Neural cell (in vitro differentiated cells): ENCODE results near the gene AMOTL2.

Experiments
- CTCF ChIP-seq: fragments of 450-650 bp; IDR thresholded peaks from 2 replicates; pipeline ENCODE4 v1.5.1; 2014; ENCODE audit warnings: antibody characterized with exemption, mild to moderate bottlenecking, moderate library complexity; ENCODE audit not compliant: poor library complexity, severe bottlenecking
- EP300 ChIP-seq: fragments of 450-650 bp; conservative IDR thresholded peaks from 2 replicates; pipeline ENCODE4 v1.6.1; 2014; ENCODE audit warnings: antibody characterized with exemption, mild to moderate bottlenecking, moderate library complexity; ENCODE audit not compliant: poor library complexity, severe bottlenecking
- TAF1 ChIP-seq: IDR thresholded peaks from 2 replicates; pipeline ENCODE4 v1.6.1; 2012; ENCODE audit warnings: low read depth
- TF ChIP-seq, protein P1 (sequence below): IDR thresholded peaks from 2 replicates; pipeline ENCODE4 v1.6.1; 2012; ENCODE audit warnings: borderline replicate concordance

- TF ChIP-seq CTCF: no peak
- TF ChIP-seq TAF1: no peak
- TF ChIP-seq, protein P1, sequence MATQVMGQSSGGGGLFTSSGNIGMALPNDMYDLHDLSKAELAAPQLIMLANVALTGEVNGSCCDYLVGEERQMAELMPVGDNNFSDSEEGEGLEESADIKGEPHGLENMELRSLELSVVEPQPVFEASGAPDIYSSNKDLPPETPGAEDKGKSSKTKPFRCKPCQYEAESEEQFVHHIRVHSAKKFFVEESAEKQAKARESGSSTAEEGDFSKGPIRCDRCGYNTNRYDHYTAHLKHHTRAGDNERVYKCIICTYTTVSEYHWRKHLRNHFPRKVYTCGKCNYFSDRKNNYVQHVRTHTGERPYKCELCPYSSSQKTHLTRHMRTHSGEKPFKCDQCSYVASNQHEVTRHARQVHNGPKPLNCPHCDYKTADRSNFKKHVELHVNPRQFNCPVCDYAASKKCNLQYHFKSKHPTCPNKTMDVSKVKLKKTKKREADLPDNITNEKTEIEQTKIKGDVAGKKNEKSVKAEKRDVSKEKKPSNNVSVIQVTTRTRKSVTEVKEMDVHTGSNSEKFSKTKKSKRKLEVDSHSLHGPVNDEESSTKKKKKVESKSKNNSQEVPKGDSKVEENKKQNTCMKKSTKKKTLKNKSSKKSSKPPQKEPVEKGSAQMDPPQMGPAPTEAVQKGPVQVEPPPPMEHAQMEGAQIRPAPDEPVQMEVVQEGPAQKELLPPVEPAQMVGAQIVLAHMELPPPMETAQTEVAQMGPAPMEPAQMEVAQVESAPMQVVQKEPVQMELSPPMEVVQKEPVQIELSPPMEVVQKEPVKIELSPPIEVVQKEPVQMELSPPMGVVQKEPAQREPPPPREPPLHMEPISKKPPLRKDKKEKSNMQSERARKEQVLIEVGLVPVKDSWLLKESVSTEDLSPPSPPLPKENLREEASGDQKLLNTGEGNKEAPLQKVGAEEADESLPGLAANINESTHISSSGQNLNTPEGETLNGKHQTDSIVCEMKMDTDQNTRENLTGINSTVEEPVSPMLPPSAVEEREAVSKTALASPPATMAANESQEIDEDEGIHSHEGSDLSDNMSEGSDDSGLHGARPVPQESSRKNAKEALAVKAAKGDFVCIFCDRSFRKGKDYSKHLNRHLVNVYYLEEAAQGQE: no peak
- TF ChIP-seq EP300: no peak
These were observed 46.7 kb downstream of the AMOTL2 start for GRCh38 chr3:134327594-134327975.
